HL-60 (cell line): ENCODE results near the gene IL1R1.

Experiments
- CTCF ChIP-seq: IDR thresholded peaks from one replicate; pipeline ENCODE4 v1.5.1; 2011; ENCODE audit warnings: low read length, control low read depth, inconsistent platforms; ENCODE audit not compliant: insufficient read depth
- GABPA ChIP-seq: IDR thresholded peaks from 2 replicates; pipeline ENCODE4 v1.6.1; 2012; ENCODE audit warnings: low read depth
- POLR2AphosphoS5 ChIP-seq: IDR thresholded peaks from 2 replicates; pipeline ENCODE4 v1.6.1; 2012; ENCODE audit warnings: low read depth

GRCh38 chr2:102185347-102185746, 42.8 kb downstream of the IL1R1 start:
- TF ChIP-seq CTCF (peak; percentile 6), GABPA (no peak), POLR2AphosphoS5 (no peak)
